Smooth muscle cell (in vitro differentiated cells): ENCODE measurements around the gene OR52I1. TPM values are rescaled to one million over a fixed set of nuclear protein-coding genes. Genes with fewer than 3 reads are reported as not detected.

Experiments used
- DNase-seq: peaks from one replicate; lab custom pipeline; 2025; ENCODE audit not compliant: unreplicated experiment; lab: John Stamatoyannopoulos, UW
- H2AFZ ChIP-seq: fragments of 200-600 bp; sonication (generic); 2 replicates; pipeline ENCODE4 v1.6.0; 2016; ENCODE audit warnings: antibody characterized with exemption, low read depth, mild to moderate bottlenecking
- H3F3A ChIP-seq: fragments of 200-600 bp; sonication (generic); 2 replicates; pipeline ENCODE4 v1.6.0; 2017; ENCODE audit warnings: antibody characterized with exemption, low read depth
- H3K27ac ChIP-seq: fragments of 200-600 bp; sonication (generic); 2 replicates; pipeline ENCODE4 v1.5.1; 2016; ENCODE audit warnings: low read depth, mild to moderate bottlenecking
- H3K27me3 ChIP-seq: fragments of 200-600 bp; sonication (generic); 2 replicates; pipeline ENCODE4 v1.6.1; 2016; ENCODE audit warnings: low read depth, mild to moderate bottlenecking
- H3K36me3 ChIP-seq: fragments of 200-600 bp; sonication (generic); 2 replicates; pipeline ENCODE4 v1.5.1; 2016; ENCODE audit warnings: low read depth
- H3K4me1 ChIP-seq: fragments of 200-600 bp; sonication (generic); 2 replicates; pipeline ENCODE4 v1.5.1; 2016; ENCODE audit warnings: low read depth
- H3K4me2 ChIP-seq: fragments of 200-600 bp; sonication (generic); 2 replicates; pipeline ENCODE4 v1.6.0; 2016; ENCODE audit warnings: mild to moderate bottlenecking
- H3K4me3 ChIP-seq: fragments of 200-600 bp; sonication (generic); 2 replicates; pipeline ENCODE4 v1.5.1; 2016; ENCODE audit warnings: mild to moderate bottlenecking
- H3K79me2 ChIP-seq: fragments of 200-600 bp; sonication (generic); 2 replicates; pipeline ENCODE4 v1.6.0; 2016; ENCODE audit warnings: low read depth, mild to moderate bottlenecking
- H3K9ac ChIP-seq: fragments of 200-600 bp; sonication (generic); 2 replicates; pipeline ENCODE4 v1.6.0; 2016; ENCODE audit warnings: low read depth
- H3K9me3 ChIP-seq: fragments of 200-600 bp; sonication (generic); replicated peaks from 2 replicates; pipeline ENCODE4 v1.5.1; 2016; ENCODE audit warnings: low read depth
- H4K20me1 ChIP-seq: fragments of 200-600 bp; sonication (generic); 2 replicates; pipeline ENCODE4 v1.6.0; 2016; ENCODE audit warnings: low read depth
- CTCF ChIP-seq: fragments of 200-600 bp; sonication (generic); IDR thresholded peaks from 2 replicates; pipeline ENCODE4 v1.5.1; 2017; ENCODE audit warnings: borderline replicate concordance, mild to moderate bottlenecking, antibody characterized with exemption; ENCODE audit not compliant: insufficient read depth, poor library complexity, severe bottlenecking
- WGBS: methylation state at CpG from one replicate; pipeline ENCODE4 v1.1.7; 2016; ENCODE audit warnings: low lambda C conversion rate; 5-methylcytosine and 5-hydroxymethylcytosine counted together
- polyA plus RNA-seq: library from polyadenylated mRNA; unstranded; fragments of >200 nt; fragmentation: Nextera tagmentation; extraction: Ambion mirVana; gene quantifications from 2 replicates; pipeline ENCODE4 v1.2.1, GENCODE V29; 2016
- total RNA-seq: library from RNA; depleted of rRNA; stranded (reverse); fragments of >200 nt; gene quantifications from 2 replicates; pipeline ENCODE4 v1.2.3, GENCODE V29; 2014

OR52I1 gene
- total and polyA plus RNA-seq, 2 experiments from 2014 or later, result not detected

DNA sequence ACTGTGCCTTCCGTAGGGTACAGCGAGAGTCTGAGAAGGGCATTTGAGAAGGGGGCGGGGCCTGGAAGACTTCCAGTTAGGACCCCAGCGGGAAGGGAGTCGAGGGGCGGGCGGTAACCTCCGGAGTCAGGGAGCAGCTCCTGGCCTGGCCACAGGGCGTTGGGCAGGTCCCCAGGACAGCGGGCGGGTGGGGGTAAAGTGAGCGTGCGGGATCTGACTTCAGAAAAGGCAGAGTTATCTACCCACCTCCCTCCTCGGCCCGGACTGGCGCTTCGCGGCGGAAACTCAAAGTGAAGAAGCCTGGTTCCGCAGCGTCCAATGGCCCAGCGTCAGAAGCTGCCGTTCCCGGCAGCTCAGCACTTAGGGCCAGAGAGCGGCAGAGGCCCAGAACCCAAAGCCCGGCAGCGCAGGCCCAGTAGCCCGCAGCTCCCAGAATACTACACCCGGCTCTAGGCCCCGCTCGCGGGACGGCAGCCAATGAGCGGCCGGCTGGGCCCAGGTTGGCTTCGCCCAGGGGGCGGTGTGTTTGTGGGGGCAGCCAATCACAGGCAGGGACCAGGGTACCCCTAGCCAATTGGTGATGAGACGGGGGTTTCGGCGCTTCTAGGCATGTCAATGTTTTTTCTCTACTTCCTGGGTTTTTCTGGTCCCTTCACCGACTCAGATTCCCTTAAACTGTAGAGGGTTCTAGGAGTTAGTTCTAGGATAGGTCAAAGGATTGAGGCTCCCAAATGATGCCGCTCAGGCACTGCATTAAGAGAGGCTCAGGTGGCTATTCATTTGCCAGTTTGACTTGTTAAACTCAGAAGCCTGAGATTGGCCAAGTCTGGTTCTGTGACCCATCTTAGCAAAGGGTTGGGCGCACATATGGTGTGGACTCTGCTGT lies 14.2 kb downstream of the OR52I1 start, which contains the start of gene TRIM68:
TSS of gene TRIM68 (minus strand) at position 451 of the 886 bp plus-strand sequence. CDS start 2,727 bp downstream, outside the sequence.
- Histone ChIP-seq H3K4me3 (peak within 1 kb of the TSS; percentile 71), H3K27me3 (no peaks in the 10 kb centered on the region), H3K36me3 (no peaks in the 10 kb centered on the region), H2AFZ (peak within 1 kb of the TSS; percentile 97), H3F3A (no peaks in the 10 kb centered on the region), H4K20me1 (no peaks in the 10 kb centered on the region), H3K79me2 (no peaks in the 10 kb centered on the region), H3K9me3 (no peaks in the 10 kb centered on the region), H3K4me2 (peak within 1 kb of the TSS; percentile 90), H3K9ac (peak within 1 kb of the TSS; percentile 74), H3K4me1 (peaks cover 4% of the 10 kb centered on the region), H3K27ac (peak within 1 kb of the TSS; percentile 76)
- DNase-seq, result peak; percentile 82
- no peak for TF ChIP-seq CTCF
- 4% methylated on average over 42 of the region's 43 CpGs for WGBS

GRCh38 chr11:4610258-4610935 lies 16.6 kb downstream of the OR52I1 start:
- no peaks in the 10 kb centered on the region for H3K79me2 ChIP-seq
- H3K36me3 ChIP-seq, result no peaks in the 10 kb centered on the region
- 44% methylated on average over 3 of the region's 3 CpGs for WGBS
- no peak overlapping the region for H3K9ac ChIP-seq
- H3K27me3 ChIP-seq, result no peaks in the 10 kb centered on the region
- no peak overlapping the region for H3K4me3 ChIP-seq
- no peaks in the 10 kb centered on the region for H4K20me1 ChIP-seq
- no peak for TF ChIP-seq CTCF
- no peak for DNase-seq
- peak overlapping the region; percentile 88 for H2AFZ ChIP-seq
- H3K27ac ChIP-seq, result no peak overlapping the region
- no peaks in the 10 kb centered on the region for H3K9me3 ChIP-seq
- no peaks in the 10 kb centered on the region for H3F3A ChIP-seq
- no peak overlapping the region for H3K4me2 ChIP-seq
- peaks cover 4% of the 10 kb centered on the region for H3K4me1 ChIP-seq

GRCh38 chr11:4611986-4612385 lies 18.1 kb downstream of the OR52I1 start:
- Histone ChIP-seq H3K4me3 (no peak overlapping the region), H3K27me3 (no peaks in the 10 kb centered on the region), H3F3A (no peaks in the 10 kb centered on the region), H3K4me1 (peaks cover 3% of the 10 kb centered on the region), H3K4me2 (no peak overlapping the region), H3K27ac (no peak overlapping the region), H3K36me3 (no peaks in the 10 kb centered on the region), H2AFZ (no peak overlapping the region), H3K79me2 (no peaks in the 10 kb centered on the region), H4K20me1 (no peaks in the 10 kb centered on the region), H3K9me3 (no peaks in the 10 kb centered on the region), H3K9ac (no peak overlapping the region)
- WGBS, result 97% methylated on average over 2 of the region's 2 CpGs
- no peak for TF ChIP-seq CTCF
- DNase-seq, result no peak
